ENCODE measurements around the gene FBXL13.

- TF ChIP-seq CTCF (IDR thresholded peaks at IDR 0.05; ENCODE audit: insufficient read depth, low read length) (no peak), POLR2AphosphoS5 (IDR thresholded peaks at IDR 0.05; ENCODE audit: low read depth) (no peak), GABPA (IDR thresholded peaks at IDR 0.05; ENCODE audit: low read depth) (no peak), REST (IDR thresholded peaks at IDR 0.05; ENCODE audit: insufficient replicate concordance, low read depth) (no peak)
Observed at GRCh38 chr7:103001210-103001609, 73.4 kb downstream of the FBXL13 start.
